HG02852 (cell line): ENCODE data around the gene CREBBP.

ENCODE experiments used
- ATAC-seq: cut with Tn5 transposase; IDR thresholded peaks from one replicate; pipeline ENCODE4 v1.9.1; 2021; ENCODE audit warnings: mild to moderate bottlenecking, moderate library complexity; ENCODE audit not compliant: unreplicated experiment

Gene CREBBP

GRCh38 chr16:3769013-3769412 lies 111.5 kb downstream of the CREBBP start:
- ATAC-seq, result no peak

GRCh38 chr16:3767333-3767986 lies 113.1 kb downstream of the CREBBP start:
- no peak for ATAC-seq

- no peak for ATAC-seq
These were observed 114.3 kb downstream of the CREBBP start for GRCh38 chr16:3766177-3766576.

GRCh38 chr16:3764409-3764808 lies 116.1 kb downstream of the CREBBP start:
- no peak for ATAC-seq

GRCh38 chr16:3762107-3762750 lies 118.3 kb downstream of the CREBBP start:
- ATAC-seq, result no peak

- ATAC-seq, result no peak
These were observed 119.0 kb downstream of the CREBBP start for GRCh38 chr16:3761375-3762106.

- no peak for ATAC-seq
These were observed 120.0 kb downstream of the CREBBP start for GRCh38 chr16:3760518-3760917.

- ATAC-seq, result no peak
These were observed 120.8 kb downstream of the CREBBP start for GRCh38 chr16:3759736-3760135.

- ATAC-seq, result no peak
These were observed 124.4 kb downstream of the CREBBP start for GRCh38 chr16:3756113-3756512.

GRCh38 chr16:3755249-3755648 lies 125.3 kb downstream of the CREBBP start:
- no peak for ATAC-seq

GRCh38 chr16:3754772-3755171 lies 125.7 kb downstream of the CREBBP start:
- no peak for ATAC-seq

- ATAC-seq, result no peak
These were observed 126.3 kb downstream of the CREBBP start for GRCh38 chr16:3754081-3754703.

GRCh38 chr16:3752984-3753383 lies 127.5 kb downstream of the CREBBP start:
- ATAC-seq, result no peak

- ATAC-seq, result no peak
These were observed 128.6 kb downstream of the CREBBP start for GRCh38 chr16:3751878-3752277.

- ATAC-seq, result no peak
These were observed 132.2 kb downstream of the CREBBP start for GRCh38 chr16:3748307-3748706.

- no peak for ATAC-seq
These were observed 134.7 kb downstream of the CREBBP start for GRCh38 chr16:3745751-3746355.

GRCh38 chr16:3744018-3744417 lies 136.5 kb downstream of the CREBBP start:
- no peak for ATAC-seq

GRCh38 chr16:3740934-3741333 lies 139.6 kb downstream of the CREBBP start:
- ATAC-seq, result no peak

GRCh38 chr16:3740186-3740585 lies 140.3 kb downstream of the CREBBP start:
- no peak for ATAC-seq

- no peak for ATAC-seq
These were observed 140.9 kb downstream of the CREBBP start for GRCh38 chr16:3739636-3740035.

GRCh38 chr16:3738541-3738940 lies 142.0 kb downstream of the CREBBP start:
- ATAC-seq, result no peak
